Measurements from ENCODE around the gene DOCK2.
"Not testable (repeated sequence)": the region's sequence is repeated elsewhere in the genome, so short reads cannot be mapped to it uniquely, and the experiment has no call there.

DOCK2 gene

GRCh38 chr5:169804861-169805260 lies 167.8 kb downstream of the DOCK2 start:
- Histone ChIP-seq H3K4me3 (ENCODE audit: low read length in 2 of 2) (no peak overlapping the region), H3K27ac (ENCODE audit: low read length) (no peak overlapping the region), H3K36me3 (ENCODE audit: control insufficient read depth in 2 of 2, insufficient read depth in 2 of 2, low read length in 2 of 2) (no peaks in the 10 kb centered on the region), H3K9ac (ENCODE audit: low read length in 2 of 2) (no peak overlapping the region), H3K4me1 (ENCODE audit: control insufficient read depth, insufficient read depth, low read length) (no peaks in the 10 kb centered on the region), H3K27me3 (ENCODE audit: control insufficient read depth in 1 of 2, insufficient read depth in 2 of 2, low read length in 2 of 2) (peaks cover 0 to 3% of the 10 kb centered on the region in 2 donors), H3K9me3 (ENCODE audit: control insufficient read depth in 2 of 2, low read length in 2 of 2) (no peaks in the 10 kb centered on the region)

DNA sequence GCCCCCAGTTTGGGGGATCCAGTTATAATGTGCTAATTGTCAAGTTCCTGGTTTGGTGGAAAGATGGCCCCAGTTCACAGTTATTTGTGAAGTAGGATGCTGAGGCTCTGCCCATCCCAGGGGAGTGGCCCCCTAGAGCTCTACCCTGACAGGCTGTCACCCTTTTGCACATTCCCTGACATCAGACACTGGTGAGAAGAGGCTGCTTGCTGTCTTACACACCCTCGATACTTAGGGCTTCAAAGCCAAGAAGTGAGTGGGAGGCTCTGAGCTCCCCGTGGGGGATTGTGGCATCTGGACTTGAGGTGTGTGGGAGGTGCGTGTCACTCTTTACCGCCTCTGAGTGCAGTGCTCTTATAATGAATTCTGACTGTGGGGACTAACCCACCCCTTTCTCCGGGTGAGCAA lies 168.5 kb downstream of the DOCK2 start:
- Histone ChIP-seq H3K9ac (ENCODE audit: low read length in 2 of 2) (no peak overlapping the region), H3K36me3 (ENCODE audit: control insufficient read depth in 2 of 2, insufficient read depth in 2 of 2, low read length in 2 of 2) (no peaks in the 10 kb centered on the region), H3K9me3 (ENCODE audit: control insufficient read depth in 2 of 2, low read length in 2 of 2) (no peaks in the 10 kb centered on the region), H3K27ac (ENCODE audit: low read length) (no peak overlapping the region), H3K27me3 (ENCODE audit: control insufficient read depth in 1 of 2, insufficient read depth in 2 of 2, low read length in 2 of 2) (peaks cover 0 to 3% of the 10 kb centered on the region in 2 donors), H3K4me1 (ENCODE audit: control insufficient read depth, insufficient read depth, low read length) (no peaks in the 10 kb centered on the region), H3K4me3 (ENCODE audit: low read length in 2 of 2) (no peak overlapping the region)

DNA sequence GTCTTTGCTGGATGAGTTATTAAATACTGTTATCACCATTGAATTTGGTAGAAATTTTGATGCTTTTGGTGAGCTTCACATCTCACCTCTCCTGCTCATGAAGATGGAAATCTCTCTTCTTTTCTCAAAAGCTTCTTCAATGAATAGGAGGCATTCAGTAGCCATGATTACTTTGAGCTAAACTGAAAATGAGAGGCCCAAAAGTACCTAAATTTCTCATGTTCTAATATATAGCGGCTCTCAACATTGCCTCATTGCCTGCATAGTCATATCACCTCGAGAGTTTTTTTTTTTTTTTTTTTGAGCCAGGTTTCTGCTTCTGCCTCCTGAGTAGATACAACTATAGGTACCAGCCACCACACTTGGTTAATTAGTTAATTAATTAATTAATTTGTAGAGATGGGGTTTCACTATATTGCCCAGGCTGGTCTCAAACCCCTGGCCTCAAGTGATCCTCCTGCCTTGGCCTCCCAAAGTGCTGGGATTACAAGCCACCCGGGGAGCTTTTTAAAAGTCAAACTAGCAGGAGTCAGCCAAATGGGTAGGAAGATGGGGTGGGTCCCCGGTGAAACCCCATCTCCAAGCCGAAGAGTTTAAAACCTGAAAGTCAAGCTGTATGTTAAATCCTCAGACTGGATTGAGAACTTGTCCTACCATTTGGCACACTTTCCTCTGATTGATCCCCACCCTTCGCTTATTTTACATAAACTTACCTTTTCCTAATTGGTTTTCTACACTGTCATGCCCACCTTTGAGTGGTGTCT lies 169.0 kb downstream of the DOCK2 start:
- H3K36me3 ChIP-seq (ENCODE audit: control insufficient read depth in 2 of 2, insufficient read depth in 2 of 2, low read length in 2 of 2), result no peaks in the 10 kb centered on the region
- no peak overlapping the region for H3K27ac ChIP-seq (ENCODE audit: low read length)
- peaks cover 0 to 3% of the 10 kb centered on the region in 2 donors for H3K27me3 ChIP-seq (ENCODE audit: control insufficient read depth in 1 of 2, insufficient read depth in 2 of 2, low read length in 2 of 2)
- no peak overlapping the region for H3K9ac ChIP-seq (ENCODE audit: low read length in 2 of 2)
- no peaks in the 10 kb centered on the region for H3K9me3 ChIP-seq (ENCODE audit: control insufficient read depth in 2 of 2, low read length in 2 of 2)
- H3K4me1 ChIP-seq (ENCODE audit: control insufficient read depth, insufficient read depth, low read length), result no peaks in the 10 kb centered on the region
- H3K4me3 ChIP-seq (ENCODE audit: low read length in 2 of 2), result no peak overlapping the region

DNA sequence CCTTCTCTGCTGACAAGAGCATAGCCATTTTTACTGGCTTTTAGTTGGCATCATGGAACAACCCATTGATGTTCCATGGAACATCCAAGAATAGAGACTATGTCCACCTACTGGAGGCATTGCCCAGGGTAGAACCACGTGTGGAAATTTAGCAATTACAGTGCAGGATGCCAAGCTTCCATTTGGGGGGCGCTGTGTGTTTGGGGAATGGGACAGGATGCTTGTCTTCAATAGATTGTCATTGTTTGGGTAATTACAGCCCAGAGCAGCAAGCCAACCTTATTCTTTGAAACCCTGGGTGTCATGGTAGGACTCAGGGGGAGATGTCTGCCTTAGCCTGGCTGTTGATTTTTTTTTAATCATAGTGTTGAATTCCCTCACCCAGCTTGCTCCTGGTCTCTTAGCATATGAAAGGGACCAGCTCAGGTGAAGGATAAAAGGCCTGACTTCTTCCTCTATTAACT lies 171.1 kb downstream of the DOCK2 start:
- Histone ChIP-seq H3K27me3 (ENCODE audit: control insufficient read depth in 1 of 2, insufficient read depth in 2 of 2, low read length in 2 of 2) (peaks cover 0 to 3% of the 10 kb centered on the region in 2 donors), H3K27ac (ENCODE audit: low read length) (no peak overlapping the region), H3K9ac (ENCODE audit: low read length in 2 of 2) (no peak overlapping the region), H3K4me3 (ENCODE audit: low read length in 2 of 2) (no peak overlapping the region), H3K36me3 (ENCODE audit: control insufficient read depth in 2 of 2, insufficient read depth in 2 of 2, low read length in 2 of 2) (no peaks in the 10 kb centered on the region), H3K4me1 (ENCODE audit: control insufficient read depth, insufficient read depth, low read length) (no peaks in the 10 kb centered on the region), H3K9me3 (ENCODE audit: control insufficient read depth in 2 of 2, low read length in 2 of 2) (no peaks in the 10 kb centered on the region)

DNA sequence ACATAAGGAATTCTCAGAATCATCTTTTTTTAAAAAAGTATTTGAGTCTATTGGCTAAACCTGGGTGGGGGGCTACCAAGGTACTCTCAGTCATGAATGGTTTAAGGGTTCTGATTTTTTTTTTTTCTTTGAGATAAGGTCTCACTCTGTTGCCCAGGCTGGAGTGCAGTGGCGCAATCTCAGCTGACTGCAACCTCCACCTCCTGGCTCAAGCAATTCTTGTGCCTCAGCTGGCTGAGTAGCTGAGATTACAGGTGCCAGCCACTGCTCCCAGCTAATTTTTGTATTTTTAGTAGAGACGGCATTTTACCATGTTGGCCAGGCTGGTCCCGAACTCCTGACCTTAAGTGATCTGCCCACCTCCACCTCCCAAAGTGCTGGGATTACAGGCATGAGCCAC lies 171.8 kb downstream of the DOCK2 start:
- not testable (repeated sequence) for H3K27me3 ChIP-seq (ENCODE audit: control insufficient read depth in 1 of 2, insufficient read depth in 2 of 2, low read length in 2 of 2); H3K27ac ChIP-seq (ENCODE audit: low read length); H3K4me3 ChIP-seq (ENCODE audit: low read length in 2 of 2); H3K9me3 ChIP-seq (ENCODE audit: control insufficient read depth in 2 of 2, low read length in 2 of 2); H3K4me1 ChIP-seq (ENCODE audit: control insufficient read depth, insufficient read depth, low read length); H3K9ac ChIP-seq (ENCODE audit: low read length in 2 of 2); H3K36me3 ChIP-seq (ENCODE audit: control insufficient read depth in 2 of 2, insufficient read depth in 2 of 2, low read length in 2 of 2)

GRCh38 chr5:169809281-169809680 lies 172.2 kb downstream of the DOCK2 start:
- Histone ChIP-seq H3K27me3 (ENCODE audit: control insufficient read depth in 1 of 2, insufficient read depth in 2 of 2, low read length in 2 of 2) (peaks cover 0 to 3% of the 10 kb centered on the region in 2 donors), H3K27ac (ENCODE audit: low read length) (no peak overlapping the region), H3K9ac (ENCODE audit: low read length in 2 of 2) (no peak overlapping the region), H3K9me3 (ENCODE audit: control insufficient read depth in 2 of 2, low read length in 2 of 2) (peaks cover 0 to 6% of the 10 kb centered on the region in 2 donors), H3K36me3 (ENCODE audit: control insufficient read depth in 2 of 2, insufficient read depth in 2 of 2, low read length in 2 of 2) (no peaks in the 10 kb centered on the region), H3K4me1 (ENCODE audit: control insufficient read depth, insufficient read depth, low read length) (no peaks in the 10 kb centered on the region), H3K4me3 (ENCODE audit: low read length in 2 of 2) (no peak overlapping the region)

GRCh38 chr5:169810524-169810923 lies 173.4 kb downstream of the DOCK2 start:
- no peaks in the 10 kb centered on the region for H3K36me3 ChIP-seq (ENCODE audit: control insufficient read depth in 2 of 2, insufficient read depth in 2 of 2, low read length in 2 of 2)
- H3K4me3 ChIP-seq (ENCODE audit: low read length in 2 of 2), result no peak overlapping the region
- H3K4me1 ChIP-seq (ENCODE audit: control insufficient read depth, insufficient read depth, low read length), result no peaks in the 10 kb centered on the region
- H3K27ac ChIP-seq (ENCODE audit: low read length), result no peak overlapping the region
- no peak overlapping the region for H3K9ac ChIP-seq (ENCODE audit: low read length in 2 of 2)
- peaks cover 0 to 6% of the 10 kb centered on the region in 2 donors for H3K9me3 ChIP-seq (ENCODE audit: control insufficient read depth in 2 of 2, low read length in 2 of 2)
- peaks cover 0 to 1% of the 10 kb centered on the region in 2 donors for H3K27me3 ChIP-seq (ENCODE audit: control insufficient read depth in 1 of 2, insufficient read depth in 2 of 2, low read length in 2 of 2)

DNA sequence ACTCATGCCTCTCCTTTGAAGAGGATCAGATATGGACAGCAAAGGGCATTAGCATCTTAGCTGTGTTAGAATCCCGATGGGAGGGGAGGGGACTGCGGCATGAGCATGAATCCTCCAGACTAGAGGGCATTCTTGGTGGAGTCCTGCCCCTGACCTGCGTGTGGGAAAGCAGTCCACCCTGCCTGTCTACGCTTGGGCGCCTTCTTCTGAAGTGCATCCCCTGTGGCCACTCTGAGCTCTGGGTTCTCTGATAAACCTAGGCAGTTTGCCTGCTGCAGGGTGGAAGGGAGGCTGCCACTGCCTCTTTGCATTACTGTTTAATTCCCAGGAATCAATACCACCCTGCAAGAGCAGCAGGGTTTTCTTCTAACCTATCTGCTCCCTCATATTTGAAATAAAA lies 173.9 kb downstream of the DOCK2 start:
- Histone ChIP-seq H3K4me3 (ENCODE audit: low read length in 2 of 2) (no peak overlapping the region), H3K36me3 (ENCODE audit: control insufficient read depth in 2 of 2, insufficient read depth in 2 of 2, low read length in 2 of 2) (no peaks in the 10 kb centered on the region), H3K9ac (ENCODE audit: low read length in 2 of 2) (no peak overlapping the region), H3K9me3 (ENCODE audit: control insufficient read depth in 2 of 2, low read length in 2 of 2) (peaks cover 0 to 6% of the 10 kb centered on the region in 2 donors), H3K27me3 (ENCODE audit: control insufficient read depth in 1 of 2, insufficient read depth in 2 of 2, low read length in 2 of 2) (no peaks in the 10 kb centered on the region), H3K4me1 (ENCODE audit: control insufficient read depth, insufficient read depth, low read length) (no peaks in the 10 kb centered on the region), H3K27ac (ENCODE audit: low read length) (no peak overlapping the region)

GRCh38 chr5:169811680-169812079 lies 174.6 kb downstream of the DOCK2 start:
- no peak overlapping the region for H3K27ac ChIP-seq (ENCODE audit: low read length)
- no peak overlapping the region for H3K4me3 ChIP-seq (ENCODE audit: low read length in 2 of 2)
- no peak overlapping the region for H3K9ac ChIP-seq (ENCODE audit: low read length in 2 of 2)
- H3K36me3 ChIP-seq (ENCODE audit: control insufficient read depth in 2 of 2, insufficient read depth in 2 of 2, low read length in 2 of 2), result no peaks in the 10 kb centered on the region
- peaks cover 0 to 6% of the 10 kb centered on the region in 2 donors for H3K9me3 ChIP-seq (ENCODE audit: control insufficient read depth in 2 of 2, low read length in 2 of 2)
- H3K4me1 ChIP-seq (ENCODE audit: control insufficient read depth, insufficient read depth, low read length), result no peaks in the 10 kb centered on the region
- no peaks in the 10 kb centered on the region for H3K27me3 ChIP-seq (ENCODE audit: control insufficient read depth in 1 of 2, insufficient read depth in 2 of 2, low read length in 2 of 2)

DNA sequence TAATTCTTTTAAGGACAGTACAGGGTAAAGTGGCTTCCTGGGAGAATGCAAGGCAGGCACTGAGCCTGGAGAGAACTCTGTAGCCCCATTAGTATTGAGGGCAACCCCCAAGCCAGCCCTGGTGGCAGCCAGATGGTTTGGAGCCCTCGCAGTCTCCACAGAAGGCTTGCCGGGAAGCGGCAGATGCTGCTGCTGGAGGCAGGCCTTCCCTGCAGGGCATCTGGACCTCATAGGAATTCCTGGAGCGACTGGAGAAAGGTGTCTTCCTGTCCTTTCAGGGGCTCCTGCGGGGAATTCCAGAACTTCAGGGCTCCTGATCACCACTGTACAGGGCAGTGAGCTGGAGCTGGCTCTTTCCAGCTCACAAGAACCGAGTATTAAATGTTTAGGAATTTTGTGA lies 175.7 kb downstream of the DOCK2 start:
- Histone ChIP-seq H3K4me3 (ENCODE audit: low read length in 2 of 2) (no peak overlapping the region), H3K9ac (ENCODE audit: low read length in 2 of 2) (no peak overlapping the region), H3K27me3 (ENCODE audit: control insufficient read depth in 1 of 2, insufficient read depth in 2 of 2, low read length in 2 of 2) (no peaks in the 10 kb centered on the region), H3K36me3 (ENCODE audit: control insufficient read depth in 2 of 2, insufficient read depth in 2 of 2, low read length in 2 of 2) (no peaks in the 10 kb centered on the region), H3K27ac (ENCODE audit: low read length) (no peak overlapping the region), H3K9me3 (ENCODE audit: control insufficient read depth in 2 of 2, low read length in 2 of 2) (peaks cover 0 to 6% of the 10 kb centered on the region in 2 donors), H3K4me1 (ENCODE audit: control insufficient read depth, insufficient read depth, low read length) (no peaks in the 10 kb centered on the region)

GRCh38 chr5:169814045-169814444 lies 177.0 kb downstream of the DOCK2 start:
- H3K36me3 ChIP-seq (ENCODE audit: control insufficient read depth in 2 of 2, insufficient read depth in 2 of 2, low read length in 2 of 2), result no peaks in the 10 kb centered on the region
- H3K27me3 ChIP-seq (ENCODE audit: control insufficient read depth in 1 of 2, insufficient read depth in 2 of 2, low read length in 2 of 2), result no peaks in the 10 kb centered on the region
- no peak overlapping the region for H3K9ac ChIP-seq (ENCODE audit: low read length in 2 of 2)
- H3K27ac ChIP-seq (ENCODE audit: low read length), result no peak overlapping the region
- peaks cover 0 to 6% of the 10 kb centered on the region in 2 donors for H3K9me3 ChIP-seq (ENCODE audit: control insufficient read depth in 2 of 2, low read length in 2 of 2)
- H3K4me1 ChIP-seq (ENCODE audit: control insufficient read depth, insufficient read depth, low read length), result no peaks in the 10 kb centered on the region
- no peak overlapping the region for H3K4me3 ChIP-seq (ENCODE audit: low read length in 2 of 2)

All from stomach smooth muscle (tissue), 2 donors.